Stimulated activated memory B cell treated with anti-CD40 and anti-IgM and Interleukin-4, amounts not matched to agents 10 μg/mL and 1 μg/mL and 100 μg/mL, for 72 hours (primary cell): ENCODE results near the gene GMDS.

Experiments used
- ATAC-seq: fragments of 150-1000 bp; cut with Tn5 transposase; 2 replicates; pipeline ENCODE4 v1.10.0; 2021
- H3K27ac Mint-ChIP-seq: one replicate; pipeline ENCODE4 v1.8.0; 2022; ENCODE audit warnings: mild to moderate bottlenecking, mixed read lengths
- H3K27me3 Mint-ChIP-seq: one replicate; pipeline ENCODE4 v1.8.0; 2022; ENCODE audit warnings: mixed read lengths
- H3K36me3 Mint-ChIP-seq: one replicate; pipeline ENCODE4 v1.8.0; 2022; ENCODE audit warnings: mixed read lengths
- H3K4me1 Mint-ChIP-seq: one replicate; pipeline ENCODE4 v1.8.0; 2022; ENCODE audit warnings: mixed read lengths
- H3K4me3 Mint-ChIP-seq: one replicate; pipeline ENCODE4 v1.8.0; 2022; ENCODE audit warnings: mild to moderate bottlenecking, moderate library complexity, mixed read lengths
- H3K9me3 Mint-ChIP-seq: one replicate; pipeline ENCODE4 v1.8.0; 2022; ENCODE audit warnings: mixed read lengths

Gene GMDS

GRCh38 chr6:2249126-2249525 lies 3.7 kb upstream of the GMDS start:
- Mint-ChIP-seq H3K27ac (no peak overlapping the region), H3K4me3 (no peak overlapping the region), H3K36me3 (peaks cover 25% of the 10 kb centered on the region), H3K27me3 (no peaks in the 10 kb centered on the region), H3K4me1 (peaks cover 36% of the 10 kb centered on the region), H3K9me3 (no peaks in the 10 kb centered on the region)
- ATAC-seq, result no peak

- Mint-ChIP-seq H3K9me3 (no peaks in the 10 kb centered on the region), H3K27me3 (no peaks in the 10 kb centered on the region), H3K4me1 (peaks cover 43% of the 10 kb centered on the region), H3K4me3 (no peak overlapping the region), H3K27ac (peak overlapping the region; percentile 32), H3K36me3 (peaks cover 10% of the 10 kb centered on the region)
- no peak for ATAC-seq
Measured at GRCh38 chr6:2247664-2248063, 2.3 kb upstream of the GMDS start.

- no peaks in the 10 kb centered on the region for H3K27me3 Mint-ChIP-seq
- ATAC-seq, result peak; percentile 6
Measured at GRCh38 chr6:2245877-2246863, 765 bp upstream of the GMDS start.

GRCh38 chr6:2244261-2245102 lies 923 bp downstream of the GMDS start:
- Mint-ChIP-seq H3K9me3 (no peaks in the 10 kb centered on the region), H3K36me3 (peaks cover 4% of the 10 kb centered on the region), H3K4me3 (peak overlapping the region; percentile 90), H3K27ac (peak overlapping the region; percentile 93), H3K4me1 (peaks cover 58% of the 10 kb centered on the region), H3K27me3 (no peaks in the 10 kb centered on the region)
- no peak for ATAC-seq

More at GRCh38 chr6:2245877-2246863, 765 bp upstream of the GMDS start:
- peaks cover 4% of the 10 kb centered on the region for H3K36me3 Mint-ChIP-seq
- no peaks in the 10 kb centered on the region for H3K9me3 Mint-ChIP-seq
- peak overlapping the region; percentile 93 for H3K27ac Mint-ChIP-seq
- peaks cover 56% of the 10 kb centered on the region for H3K4me1 Mint-ChIP-seq
- peak overlapping the region; percentile 92 for H3K4me3 Mint-ChIP-seq

- no peaks in the 10 kb centered on the region for H3K36me3 Mint-ChIP-seq
- no peaks in the 10 kb centered on the region for H3K27me3 Mint-ChIP-seq
- H3K4me1 Mint-ChIP-seq, result peaks cover 49% of the 10 kb centered on the region
- no peak for ATAC-seq
- H3K27ac Mint-ChIP-seq, result peak overlapping the region; percentile 35
- H3K9me3 Mint-ChIP-seq, result no peaks in the 10 kb centered on the region
- H3K4me3 Mint-ChIP-seq, result no peak overlapping the region
Measured at GRCh38 chr6:2242311-2242710, 3.1 kb downstream of the GMDS start.

- H3K4me1 Mint-ChIP-seq, result peaks cover 37% of the 10 kb centered on the region
- H3K27ac Mint-ChIP-seq, result no peak overlapping the region
- H3K4me3 Mint-ChIP-seq, result no peak overlapping the region
- no peaks in the 10 kb centered on the region for H3K36me3 Mint-ChIP-seq
- no peaks in the 10 kb centered on the region for H3K27me3 Mint-ChIP-seq
- no peaks in the 10 kb centered on the region for H3K9me3 Mint-ChIP-seq
- no peak for ATAC-seq
Measured at GRCh38 chr6:2240961-2241360, 4.4 kb downstream of the GMDS start.

GRCh38 chr6:2237001-2237400 lies 8.4 kb downstream of the GMDS start:
- Mint-ChIP-seq H3K27me3 (no peaks in the 10 kb centered on the region), H3K4me3 (no peak overlapping the region), H3K27ac (no peak overlapping the region), H3K4me1 (peaks cover 30% of the 10 kb centered on the region), H3K36me3 (no peaks in the 10 kb centered on the region), H3K9me3 (no peaks in the 10 kb centered on the region)
- no peak for ATAC-seq

- Mint-ChIP-seq H3K4me1 (peaks cover 26% of the 10 kb centered on the region), H3K27me3 (no peaks in the 10 kb centered on the region), H3K36me3 (no peaks in the 10 kb centered on the region), H3K27ac (no peak overlapping the region), H3K4me3 (no peak overlapping the region), H3K9me3 (no peaks in the 10 kb centered on the region)
- ATAC-seq, result no peak
Measured at GRCh38 chr6:2235777-2236495, 9.5 kb downstream of the GMDS start.

- no peaks in the 10 kb centered on the region for H3K9me3 Mint-ChIP-seq
- H3K36me3 Mint-ChIP-seq, result no peaks in the 10 kb centered on the region
- ATAC-seq, result peak; percentile 94
- no peak overlapping the region for H3K4me3 Mint-ChIP-seq
- H3K4me1 Mint-ChIP-seq, result peaks cover 35% of the 10 kb centered on the region
- H3K27ac Mint-ChIP-seq, result peak overlapping the region; percentile 29
- H3K27me3 Mint-ChIP-seq, result no peaks in the 10 kb centered on the region
Measured at GRCh38 chr6:2232445-2232844, 13.0 kb downstream of the GMDS start.

GRCh38 chr6:2231438-2231837 lies 14.0 kb downstream of the GMDS start:
- peaks cover 39% of the 10 kb centered on the region for H3K4me1 Mint-ChIP-seq
- no peaks in the 10 kb centered on the region for H3K27me3 Mint-ChIP-seq
- no peaks in the 10 kb centered on the region for H3K9me3 Mint-ChIP-seq
- H3K36me3 Mint-ChIP-seq, result no peaks in the 10 kb centered on the region
- no peak overlapping the region for H3K4me3 Mint-ChIP-seq
- H3K27ac Mint-ChIP-seq, result peak overlapping the region; percentile 55
- ATAC-seq, result no peak

- H3K4me1 Mint-ChIP-seq, result peaks cover 39% of the 10 kb centered on the region
- peak overlapping the region; percentile 55 for H3K27ac Mint-ChIP-seq
- no peaks in the 10 kb centered on the region for H3K9me3 Mint-ChIP-seq
- no peak for ATAC-seq
- no peaks in the 10 kb centered on the region for H3K27me3 Mint-ChIP-seq
- no peak overlapping the region for H3K4me3 Mint-ChIP-seq
- no peaks in the 10 kb centered on the region for H3K36me3 Mint-ChIP-seq
Measured at GRCh38 chr6:2230659-2231277, 14.6 kb downstream of the GMDS start.

GRCh38 chr6:2229742-2230141 lies 15.7 kb downstream of the GMDS start:
- ATAC-seq, result no peak
- H3K27ac Mint-ChIP-seq, result peak overlapping the region; percentile 57
- H3K27me3 Mint-ChIP-seq, result no peaks in the 10 kb centered on the region
- H3K4me1 Mint-ChIP-seq, result peaks cover 39% of the 10 kb centered on the region
- no peaks in the 10 kb centered on the region for H3K9me3 Mint-ChIP-seq
- H3K4me3 Mint-ChIP-seq, result no peak overlapping the region
- no peaks in the 10 kb centered on the region for H3K36me3 Mint-ChIP-seq

GRCh38 chr6:2229039-2229438 lies 16.4 kb downstream of the GMDS start:
- no peaks in the 10 kb centered on the region for H3K9me3 Mint-ChIP-seq
- ATAC-seq, result no peak
- no peak overlapping the region for H3K27ac Mint-ChIP-seq
- no peaks in the 10 kb centered on the region for H3K27me3 Mint-ChIP-seq
- H3K36me3 Mint-ChIP-seq, result no peaks in the 10 kb centered on the region
- peaks cover 39% of the 10 kb centered on the region for H3K4me1 Mint-ChIP-seq
- H3K4me3 Mint-ChIP-seq, result no peak overlapping the region

GRCh38 chr6:2228392-2228791 lies 17.0 kb downstream of the GMDS start:
- no peaks in the 10 kb centered on the region for H3K36me3 Mint-ChIP-seq
- no peak overlapping the region for H3K27ac Mint-ChIP-seq
- peaks cover 45% of the 10 kb centered on the region for H3K4me1 Mint-ChIP-seq
- H3K27me3 Mint-ChIP-seq, result no peaks in the 10 kb centered on the region
- H3K4me3 Mint-ChIP-seq, result no peak overlapping the region
- ATAC-seq, result no peak
- no peaks in the 10 kb centered on the region for H3K9me3 Mint-ChIP-seq
